PC-9 (cell line): ENCODE measurements around the gene ACTN1.

Experiments
- EZH2 ChIP-seq: fragments of 200-600 bp; sonication (generic); IDR thresholded peaks from 2 replicates; pipeline ENCODE4 v1.8.0; 2017; ENCODE audit warnings: antibody characterized with exemption, low read depth
- TF ChIP-seq, protein P1 (sequence below): fragments of 200-600 bp; sonication (generic); conservative IDR thresholded peaks from 2 replicates; pipeline ENCODE4 v1.6.1; 2017; ENCODE audit warnings: mixed run types, antibody characterized with exemption, mild to moderate bottlenecking, moderate library complexity

GRCh38 chr14:68842298-68842697 lies 136.8 kb downstream of the ACTN1 start:
- TF ChIP-seq, protein P1, sequence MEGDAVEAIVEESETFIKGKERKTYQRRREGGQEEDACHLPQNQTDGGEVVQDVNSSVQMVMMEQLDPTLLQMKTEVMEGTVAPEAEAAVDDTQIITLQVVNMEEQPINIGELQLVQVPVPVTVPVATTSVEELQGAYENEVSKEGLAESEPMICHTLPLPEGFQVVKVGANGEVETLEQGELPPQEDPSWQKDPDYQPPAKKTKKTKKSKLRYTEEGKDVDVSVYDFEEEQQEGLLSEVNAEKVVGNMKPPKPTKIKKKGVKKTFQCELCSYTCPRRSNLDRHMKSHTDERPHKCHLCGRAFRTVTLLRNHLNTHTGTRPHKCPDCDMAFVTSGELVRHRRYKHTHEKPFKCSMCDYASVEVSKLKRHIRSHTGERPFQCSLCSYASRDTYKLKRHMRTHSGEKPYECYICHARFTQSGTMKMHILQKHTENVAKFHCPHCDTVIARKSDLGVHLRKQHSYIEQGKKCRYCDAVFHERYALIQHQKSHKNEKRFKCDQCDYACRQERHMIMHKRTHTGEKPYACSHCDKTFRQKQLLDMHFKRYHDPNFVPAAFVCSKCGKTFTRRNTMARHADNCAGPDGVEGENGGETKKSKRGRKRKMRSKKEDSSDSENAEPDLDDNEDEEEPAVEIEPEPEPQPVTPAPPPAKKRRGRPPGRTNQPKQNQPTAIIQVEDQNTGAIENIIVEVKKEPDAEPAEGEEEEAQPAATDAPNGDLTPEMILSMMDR = no peak
- no peak for TF ChIP-seq EZH2
